Activated CD4-positive, CD25-positive, alpha-beta regulatory T cell treated with anti-CD3 and anti-CD28 coated beads, Interleukin-2, amount 50 U/mL, for 24 hours (primary cell): ENCODE data around the gene MYL2.

ENCODE experiments used
- ATAC-seq, 2 donors: fragments of 150-1000 bp; cut with Tn5 transposase; one replicate each; pipeline ENCODE4 v1.10.0; 2021; ENCODE audit warnings: mild to moderate bottlenecking in 1 of 2, moderate library complexity in 1 of 2

MYL2 gene

DNA sequence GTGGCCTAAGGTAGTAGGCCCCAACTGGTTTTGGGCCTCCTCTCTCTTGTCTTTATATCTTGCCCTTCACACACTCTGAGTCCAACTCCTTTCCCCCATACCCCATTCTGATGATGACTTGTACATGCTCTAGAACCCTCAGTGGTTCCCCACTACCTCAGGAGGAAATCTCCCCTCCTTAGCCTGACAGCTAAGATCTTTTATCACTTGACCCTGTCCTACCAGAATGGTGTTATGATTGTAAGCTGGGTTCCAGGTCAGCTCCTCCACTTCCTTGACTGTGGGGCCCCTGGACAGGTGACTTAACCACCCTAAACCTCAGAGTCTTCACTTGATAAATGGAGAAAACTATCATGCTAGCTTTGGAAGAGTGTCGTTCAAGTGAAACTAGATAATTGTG, 9.4 kb upstream of the MYL2 start:
- ATAC-seq = no peak

DNA sequence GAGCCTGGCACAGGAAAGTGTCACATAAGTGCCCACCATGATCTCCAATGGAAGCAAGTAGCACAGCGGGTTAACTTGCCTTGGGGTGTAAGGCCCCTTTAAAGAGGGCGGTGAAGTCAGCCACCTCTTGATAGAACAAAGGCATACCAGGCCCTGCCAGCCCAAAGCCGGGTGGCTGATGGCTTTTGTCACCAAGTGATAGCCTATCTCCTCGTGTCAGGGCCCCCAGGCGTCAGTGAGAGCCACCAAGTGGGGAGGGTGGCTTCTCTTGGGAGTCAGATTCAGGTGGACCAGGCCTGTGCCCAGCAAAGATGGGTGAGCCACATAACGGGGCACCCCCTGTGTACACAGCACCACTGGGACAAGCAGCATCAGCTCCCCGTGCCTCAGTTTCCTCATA, 8.3 kb upstream of the MYL2 start:
- no peak for ATAC-seq

GRCh38 chr12:110927546-110927945, 7.2 kb upstream of the MYL2 start:
- ATAC-seq = no peak

DNA sequence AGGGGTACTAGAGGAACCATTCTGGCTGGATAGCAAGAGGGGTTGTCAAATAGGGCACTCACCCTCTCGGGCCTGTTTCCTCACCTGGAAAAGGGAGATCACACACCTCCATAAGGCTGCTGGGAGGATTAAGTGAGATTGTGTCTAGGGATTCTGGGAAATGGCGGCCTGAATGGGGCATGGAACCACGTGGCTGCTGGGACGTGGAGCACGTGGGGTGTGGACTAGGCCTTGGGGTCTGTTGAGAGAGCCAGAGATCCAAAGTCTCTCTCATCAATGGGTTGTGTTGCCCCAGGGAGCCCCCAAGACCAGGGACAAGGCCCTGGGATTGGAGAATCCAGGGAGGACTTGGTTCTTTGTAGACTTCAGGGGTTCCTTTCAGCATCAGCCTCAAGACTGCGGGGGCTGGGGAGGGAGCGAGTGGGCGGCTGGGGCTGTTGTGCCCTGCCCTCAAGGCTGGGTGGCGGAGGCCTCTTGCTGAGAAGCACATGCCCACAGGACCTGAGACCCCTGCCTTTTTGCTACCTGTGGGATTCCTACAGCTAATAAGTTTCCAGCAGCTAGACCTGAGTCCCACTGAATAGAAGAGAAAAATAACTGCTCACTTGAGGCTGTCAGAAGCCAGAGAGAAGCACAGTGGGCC, 3.4 kb upstream of the MYL2 start:
- ATAC-seq = no peak

GRCh38 chr12:110923192-110923591, 2.8 kb upstream of the MYL2 start:
- ATAC-seq = no peak

DNA sequence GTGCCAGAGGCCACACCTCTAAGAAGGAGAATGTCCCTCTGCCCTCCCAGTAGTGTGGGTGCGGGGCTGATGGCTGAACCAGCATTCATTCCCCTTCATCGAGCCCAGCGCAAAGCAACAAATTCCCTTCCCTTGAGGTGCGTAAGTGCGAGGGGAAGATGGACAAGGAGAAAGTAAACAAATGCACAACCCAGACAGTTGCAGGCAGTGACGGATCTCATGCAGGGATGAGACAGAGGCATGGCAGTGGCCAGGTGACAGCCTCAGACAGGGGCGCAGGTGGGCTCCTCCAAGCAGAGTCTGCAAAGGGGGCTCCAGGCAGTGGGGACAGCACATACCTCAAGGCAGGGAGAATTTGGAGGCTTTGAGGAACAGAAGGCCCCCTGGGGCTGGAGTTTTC, 2.3 kb upstream of the MYL2 start:
- no peak for ATAC-seq

GRCh38 chr12:110921262-110921661, 883 bp upstream of the MYL2 start:
- no peak for ATAC-seq

GRCh38 chr12:110919720-110920119, 659 bp downstream of the MYL2 start:
- ATAC-seq = no peak

DNA sequence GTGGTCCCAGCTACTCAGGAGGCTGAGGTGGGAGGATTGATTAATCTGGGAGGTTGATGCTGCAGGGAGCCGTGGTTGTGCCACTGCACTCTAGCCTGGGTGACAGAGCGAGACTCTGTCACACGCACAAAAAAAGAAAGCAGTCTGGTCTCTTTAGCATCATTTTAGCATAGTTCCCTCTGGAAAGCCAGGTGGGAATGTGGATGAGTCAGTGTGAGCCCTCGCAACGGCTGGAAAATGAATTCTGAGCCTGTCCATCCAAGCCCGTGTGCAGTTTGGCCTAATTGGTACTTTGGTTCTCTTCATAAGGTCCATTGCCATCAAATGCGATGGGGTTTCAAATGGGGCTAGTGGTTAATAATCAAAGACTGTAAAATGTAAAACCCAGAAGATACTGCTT, 2.4 kb downstream of the MYL2 start:
- no peak for ATAC-seq

DNA sequence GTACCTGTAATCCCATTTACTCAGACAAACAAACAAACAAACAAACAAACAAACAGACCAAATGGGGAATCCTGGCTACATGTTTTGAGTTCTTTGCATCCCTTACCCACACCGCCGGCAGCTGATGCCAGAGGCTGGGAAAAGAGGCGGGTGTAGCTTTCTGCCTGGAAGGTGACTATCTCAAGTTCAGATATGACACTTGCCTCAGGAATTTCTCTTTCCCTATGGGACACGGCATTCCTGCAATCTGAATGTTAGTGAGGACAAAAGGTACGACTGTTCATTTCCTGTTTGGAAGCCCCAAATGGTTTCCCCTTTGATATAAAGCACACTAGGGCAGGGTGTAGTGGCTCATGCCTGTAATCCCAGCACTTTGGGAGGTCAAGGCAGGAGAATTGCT, 2.9 kb downstream of the MYL2 start:
- ATAC-seq = no peak

DNA sequence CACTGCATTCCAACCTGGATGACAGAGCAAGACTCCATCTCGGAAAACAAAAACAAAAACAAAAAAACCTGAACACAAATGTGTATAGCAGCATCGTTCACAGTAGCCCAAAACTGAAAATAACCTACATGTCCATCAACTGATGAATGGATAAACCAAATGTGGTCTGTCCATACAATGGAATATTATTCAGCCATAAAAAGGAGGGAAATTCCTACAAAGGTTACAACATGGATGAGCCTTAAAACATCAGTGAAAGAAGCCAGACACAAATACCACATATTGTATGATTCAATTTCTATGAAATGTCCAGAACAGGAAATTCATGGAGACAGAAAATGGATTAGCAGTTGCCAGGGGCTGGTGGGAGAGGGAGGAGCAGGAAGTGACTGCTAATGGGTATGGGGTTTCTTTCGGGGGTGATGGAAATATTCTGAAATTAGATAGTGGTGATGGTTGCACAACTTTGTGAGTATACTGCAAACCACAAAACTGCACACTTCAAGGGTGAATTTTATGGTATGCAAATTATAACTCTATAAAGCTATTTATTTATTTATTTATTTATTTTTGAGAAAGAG, 4.0 kb downstream of the MYL2 start:
- ATAC-seq = no peak

DNA sequence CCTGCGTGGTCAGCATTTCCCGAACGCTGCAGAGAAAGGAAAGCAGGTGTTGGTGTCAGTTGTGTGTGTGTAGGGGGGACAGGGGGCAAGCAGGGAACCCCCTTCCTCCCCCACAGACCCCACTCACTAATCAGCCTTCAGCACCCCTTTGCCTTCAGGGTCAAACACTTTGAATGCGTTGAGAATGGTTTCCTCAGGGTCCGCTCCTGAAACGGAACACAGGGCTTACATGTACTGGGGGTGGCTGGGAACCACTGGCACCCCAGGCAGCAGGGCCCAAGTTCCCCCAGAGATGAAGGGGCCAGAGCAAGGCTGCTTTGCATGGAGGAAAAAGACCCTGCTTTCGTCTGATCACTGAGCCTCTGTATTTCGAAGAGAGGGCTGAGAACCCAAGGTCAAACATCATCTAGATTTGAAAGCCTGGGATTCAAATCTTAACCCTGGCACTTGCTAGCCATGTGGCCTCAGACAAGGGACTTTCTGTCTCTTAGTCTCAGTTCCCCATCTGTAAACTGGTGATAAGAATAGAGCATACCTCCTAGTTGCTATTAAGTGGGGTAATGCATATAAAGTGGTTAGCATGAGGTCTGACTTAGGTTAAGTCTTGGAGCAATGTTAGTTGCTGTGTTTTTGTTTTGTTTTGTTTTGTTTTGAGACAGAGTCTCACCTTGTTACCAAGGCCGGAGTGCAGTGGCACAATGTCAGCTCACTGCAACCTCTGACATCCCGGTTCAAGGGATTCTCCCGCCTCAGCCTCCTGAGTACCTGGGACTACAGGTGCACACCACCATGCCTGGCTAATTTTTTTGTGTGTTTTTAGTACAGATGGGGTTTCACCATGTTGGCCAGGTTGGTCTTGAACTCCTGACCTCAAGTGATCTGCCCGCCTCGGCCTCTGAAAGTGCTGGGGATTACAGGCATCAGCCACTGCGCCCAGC, 7.0 kb downstream of the MYL2 start:
- ATAC-seq = peak; percentile 38 to 69

DNA sequence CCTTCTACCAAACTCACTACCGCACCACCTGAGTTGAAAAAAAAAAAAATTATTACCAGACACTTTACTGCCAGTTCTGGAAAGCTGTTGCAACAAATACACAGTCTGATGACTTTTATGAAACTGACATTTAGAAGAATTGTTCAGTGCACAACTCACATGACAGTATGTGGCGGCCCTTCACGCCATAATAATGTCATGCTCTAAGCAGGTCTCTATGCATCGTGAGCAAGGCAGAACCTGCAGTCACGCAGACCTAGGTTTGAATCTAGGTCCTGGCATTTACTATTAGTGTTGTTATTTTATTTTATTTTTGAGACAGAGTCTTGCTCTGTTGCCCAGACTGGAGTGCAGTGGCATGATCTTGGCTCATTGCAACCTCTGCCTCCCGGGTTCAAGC, 8.1 kb downstream of the MYL2 start:
- no peak for ATAC-seq

DNA sequence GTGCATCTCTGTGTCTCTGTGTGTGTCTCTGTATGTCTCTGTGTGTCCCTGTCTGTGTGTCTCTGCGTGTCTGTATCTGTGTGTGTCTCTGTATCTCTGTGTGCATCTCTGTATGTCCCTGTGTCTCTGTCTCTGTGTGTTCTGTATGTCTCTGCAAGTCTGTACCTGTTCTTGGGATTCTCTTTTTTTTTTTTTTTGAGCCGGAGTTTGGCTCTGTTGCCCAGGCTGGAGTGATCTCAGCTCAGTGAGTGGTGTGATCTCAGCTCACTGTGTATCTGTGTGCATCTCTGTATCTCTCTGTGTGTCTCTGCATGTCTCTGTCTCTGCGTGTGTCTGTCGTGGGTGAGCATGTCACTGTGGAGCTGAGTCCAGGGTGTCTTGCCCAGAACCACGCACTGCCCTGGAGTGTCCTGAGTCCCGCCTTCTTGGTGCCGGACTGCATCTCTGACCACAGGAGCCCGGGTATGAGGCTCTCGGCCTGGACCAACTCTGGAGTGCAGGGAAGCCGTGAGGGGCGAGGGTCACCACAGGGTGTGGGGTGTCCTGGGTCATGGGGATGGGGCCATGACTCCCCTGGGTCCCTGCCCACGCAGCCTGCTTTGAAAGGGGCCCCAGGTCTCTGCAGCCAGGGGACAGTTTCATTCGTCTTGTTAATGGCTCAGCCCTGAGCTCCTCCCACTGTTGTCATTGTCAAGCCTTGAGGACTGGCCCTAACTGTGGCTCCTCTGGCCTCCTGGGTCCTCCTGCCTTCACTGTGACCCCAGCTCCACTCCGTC, 11.8 kb downstream of the MYL2 start:
- ATAC-seq = no peak

DNA sequence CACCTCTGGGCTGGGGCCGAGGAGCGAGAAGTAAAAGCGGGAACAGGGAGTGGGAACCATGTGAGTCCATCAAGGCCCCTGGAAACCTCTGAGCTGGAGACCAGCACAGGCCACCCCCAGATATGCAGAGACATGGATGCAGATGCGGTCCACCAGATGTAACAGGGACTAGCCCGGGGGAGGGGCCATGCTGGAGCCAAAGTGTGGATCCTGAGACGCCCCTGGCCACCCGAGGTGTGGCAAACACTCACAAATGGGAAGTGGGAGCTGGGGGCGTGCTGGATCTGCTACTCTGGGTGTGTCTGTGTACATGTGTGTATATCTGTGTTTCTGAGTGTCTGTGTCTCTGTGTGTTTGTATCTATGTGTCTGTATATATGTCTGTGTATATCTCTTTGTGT, 12.8 kb downstream of the MYL2 start:
- ATAC-seq = no peak

GRCh38 chr12:110906985-110907384, 13.4 kb downstream of the MYL2 start:
- no peak for ATAC-seq

GRCh38 chr12:110906516-110906915, 13.9 kb downstream of the MYL2 start:
- no peak for ATAC-seq

- ATAC-seq = no peak
Observed at GRCh38 chr12:110906083-110906482, 14.3 kb downstream of the MYL2 start.

DNA sequence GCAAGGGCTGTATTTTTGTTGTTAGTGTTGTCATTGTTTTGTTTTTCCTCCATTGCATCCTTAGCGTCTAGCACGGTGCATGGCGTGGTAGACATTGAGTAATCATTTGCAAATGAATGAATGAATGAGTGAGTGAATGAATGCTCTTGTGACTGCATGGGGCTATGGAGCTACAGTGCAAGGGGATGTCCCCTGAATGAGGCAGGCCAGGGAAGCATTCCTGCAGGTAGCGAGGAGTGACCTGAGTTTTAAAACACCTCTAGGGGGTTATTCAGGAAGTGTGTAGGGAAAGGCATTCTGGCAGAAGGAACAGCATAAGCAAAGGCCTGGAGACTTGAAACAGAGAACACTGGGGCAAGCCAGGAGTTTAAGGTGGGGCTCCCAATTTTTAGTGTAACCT, 16.9 kb downstream of the MYL2 start:
- no peak for ATAC-seq

DNA sequence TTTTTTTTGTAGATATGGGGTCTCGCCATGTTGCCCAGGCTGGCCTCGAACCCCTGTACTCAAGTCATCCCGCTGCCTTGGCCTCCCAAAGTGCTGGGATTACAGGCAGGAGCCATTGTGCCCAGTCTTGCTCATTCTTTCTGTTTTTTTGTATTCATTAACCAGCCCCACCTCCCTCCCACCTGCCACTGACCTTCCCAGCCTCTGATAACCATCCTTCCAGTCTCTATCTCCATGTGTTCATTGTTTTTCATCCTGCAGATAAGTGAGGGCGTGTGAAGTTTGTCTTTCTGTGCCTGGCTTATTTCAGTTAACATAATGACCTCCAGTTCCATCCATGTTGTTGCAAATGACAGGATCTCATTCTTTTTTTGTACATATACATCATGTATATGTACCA, 19.0 kb downstream of the MYL2 start:
- ATAC-seq = no peak

GRCh38 chr12:110896559-110896958, 23.8 kb downstream of the MYL2 start:
- ATAC-seq = no peak

DNA sequence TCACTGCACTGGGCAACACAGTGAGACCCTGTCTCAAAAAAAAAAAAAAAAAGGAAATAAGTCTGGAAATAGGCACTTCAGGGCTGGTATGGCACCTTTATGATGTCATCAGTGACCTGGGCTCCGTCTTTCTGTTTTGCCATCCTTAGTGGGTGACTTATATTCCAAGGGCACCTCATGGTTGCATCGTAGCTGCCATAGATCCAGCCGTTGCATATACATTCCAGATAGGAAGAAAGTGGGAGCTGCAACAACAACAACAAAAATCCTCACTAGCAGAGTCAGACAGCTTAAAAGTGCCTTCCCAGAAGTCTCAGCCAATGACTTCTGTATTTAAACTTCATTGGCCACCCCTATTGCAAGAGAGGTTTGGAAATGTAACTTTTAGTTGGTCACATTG, 26.4 kb downstream of the MYL2 start:
- ATAC-seq = no peak

GRCh38 chr12:110889361-110889760, 31.0 kb downstream of the MYL2 start:
- no peak for ATAC-seq
